HT1080 (cell line): ENCODE data around the gene RPTOR. TPM values are rescaled to one million over a fixed set of nuclear protein-coding genes. Genes with fewer than 3 reads are reported as not detected.

Source experiments
- DNase-seq: peaks from one replicate; pipeline ENCODE4 v3.0.0-alpha.2; 2015; ENCODE audit warnings: low read depth
- total RNA-seq: library from RNA; depleted of rRNA; stranded (reverse); fragments of >200 nt; shearing (Covaris generic); gene quantifications from 2 replicates; pipeline ENCODE4 v1.2.3, GENCODE V29; 2014

RPTOR gene
- total RNA-seq, 1 experiment from 2014 or later, result 18.5 TPM

GRCh38 chr17:80921159-80921558, 376.5 kb downstream of the RPTOR start:
- DNase-seq, result no peak

- DNase-seq, result no peak
Observed at GRCh38 chr17:80921741-80922579, 377.3 kb downstream of the RPTOR start.

GRCh38 chr17:80922580-80923160, 378.0 kb downstream of the RPTOR start:
- DNase-seq, result no peak

- no peak for DNase-seq
Observed at GRCh38 chr17:80923211-80924110, 378.8 kb downstream of the RPTOR start.

GRCh38 chr17:80924111-80924806, 379.6 kb downstream of the RPTOR start:
- DNase-seq, result no peak

GRCh38 chr17:80924807-80925610, 380.4 kb downstream of the RPTOR start:
- no peak for DNase-seq

GRCh38 chr17:80925688-80926335, 381.2 kb downstream of the RPTOR start:
- no peak for DNase-seq

- no peak for DNase-seq
Observed at GRCh38 chr17:80926591-80927250, 382.1 kb downstream of the RPTOR start.

GRCh38 chr17:80927791-80928216, 383.2 kb downstream of the RPTOR start:
- DNase-seq, result no peak

GRCh38 chr17:80929449-80929848, 384.8 kb downstream of the RPTOR start:
- DNase-seq, result no peak

GRCh38 chr17:80930335-80931279, 386.0 kb downstream of the RPTOR start:
- DNase-seq, result no peak

GRCh38 chr17:80931421-80932265, 387.0 kb downstream of the RPTOR start:
- no peak for DNase-seq

GRCh38 chr17:80935526-80935925, 390.9 kb downstream of the RPTOR start:
- DNase-seq, result no peak

GRCh38 chr17:80936218-80936617, 391.6 kb downstream of the RPTOR start:
- DNase-seq, result no peak

- no peak for DNase-seq
Observed at GRCh38 chr17:80936723-80937122, 392.1 kb downstream of the RPTOR start.

- DNase-seq, result no peak
Observed at GRCh38 chr17:80937462-80938381, 393.1 kb downstream of the RPTOR start.
